ENCODE results near the gene LTC4S. TPM values are rescaled to one million over a fixed set of nuclear protein-coding genes. Genes with fewer than 3 reads are reported as not detected.
A peak's percentile ranks its signal among the peaks of the same experiment; 100 is the strongest.

The LTC4S gene
- total RNA-seq, 2 donors from 2014 or later: 5.3 to 5.4 TPM

- intact Hi-C loops (cut with DNase I): loop anchor here (10.0 kb wide), 1 partner anchor 102 kb away; the partner anchor contains the start of gene TBC1D9B
- no peak overlapping the region for H3K4me3 ChIP-seq
- H3K36me3 ChIP-seq: peaks cover 21% of the 10 kb centered on the region
- H3K27ac ChIP-seq: no peak overlapping the region
- no peaks in the 10 kb centered on the region for H3K27me3 ChIP-seq
- TF ChIP-seq CTCF (IDR thresholded peaks at IDR 0.05): no peak
- peak; percentile 26 for DNase-seq
- peak overlapping the region in 1 of 2 donors; percentile 21 for H3K9ac ChIP-seq (ENCODE audit: low read depth in 2 of 2, low read length in 2 of 2)
- no peaks in the 10 kb centered on the region for H3K9me3 ChIP-seq
- peaks cover 37% of the 10 kb centered on the region for H3K4me1 ChIP-seq
Measured at GRCh38 chr5:179802950-179803562, 9.3 kb downstream of the LTC4S start.

- H3K4me1 ChIP-seq: peaks cover 39% of the 10 kb centered on the region
- intact Hi-C loops (cut with DNase I): loop anchor here (10.0 kb wide), 1 partner anchor 101 kb away; the partner anchor contains the start of gene TBC1D9B
- peak overlapping the region; percentile 99 for H3K27ac ChIP-seq
- H3K9me3 ChIP-seq: no peaks in the 10 kb centered on the region
- peak overlapping the region; percentile 5 for H3K4me3 ChIP-seq
- H3K36me3 ChIP-seq: peaks cover 13% of the 10 kb centered on the region
- no peak for TF ChIP-seq CTCF (IDR thresholded peaks at IDR 0.05)
- H3K9ac ChIP-seq (ENCODE audit: low read depth in 2 of 2, low read length in 2 of 2): peak overlapping the region; percentile 27 to 96
- H3K27me3 ChIP-seq: no peaks in the 10 kb centered on the region
- peak; percentile 33 for DNase-seq
Measured at GRCh38 chr5:179803651-179804554, 10.1 kb downstream of the LTC4S start.

GRCh38 chr5:179804555-179804947 is 10.8 kb downstream of the LTC4S start:
- Histone ChIP-seq H3K36me3 (peaks cover 10% of the 10 kb centered on the region), H3K4me3 (peak overlapping the region; percentile 84), H3K27me3 (no peaks in the 10 kb centered on the region), H3K9ac (ENCODE audit: low read depth in 2 of 2, low read length in 2 of 2) (peak overlapping the region; percentile 27 to 96), H3K27ac (peak overlapping the region; percentile 99), H3K9me3 (no peaks in the 10 kb centered on the region), H3K4me1 (peaks cover 39% of the 10 kb centered on the region)
- intact Hi-C loops (cut with DNase I): loop anchor here (10.0 kb wide), 1 partner anchor 100 kb away; the partner anchor contains the start of gene TBC1D9B
- TF ChIP-seq CTCF (IDR thresholded peaks at IDR 0.05): no peak
- DNase-seq: no peak

GRCh38 chr5:179805070-179805528 is 11.3 kb downstream of the LTC4S start:
- Histone ChIP-seq H3K27ac (peak overlapping the region; percentile 99), H3K9me3 (no peaks in the 10 kb centered on the region), H3K4me1 (peaks cover 39% of the 10 kb centered on the region), H3K4me3 (peak overlapping the region; percentile 84), H3K36me3 (peaks cover 8% of the 10 kb centered on the region), H3K9ac (ENCODE audit: low read depth in 2 of 2, low read length in 2 of 2) (peak overlapping the region; percentile 96), H3K27me3 (no peaks in the 10 kb centered on the region)
- TF ChIP-seq CTCF (IDR thresholded peaks at IDR 0.05): no peak
- peak; percentile 88 for DNase-seq
- intact Hi-C loops (cut with DNase I): loop anchor here (10.0 kb wide), 1 partner anchor 100 kb away; the partner anchor contains the start of gene TBC1D9B

GRCh38 chr5:179805529-179806249 is 11.9 kb downstream of the LTC4S start:
- H3K36me3 ChIP-seq: peaks cover 7% of the 10 kb centered on the region
- peak overlapping the region; percentile 99 for H3K27ac ChIP-seq
- peak overlapping the region; percentile 84 for H3K4me3 ChIP-seq
- intact Hi-C loops (cut with DNase I): loop anchor here (10.0 kb wide), 1 partner anchor 99 kb away; the partner anchor contains the start of gene TBC1D9B
- peaks cover 39% of the 10 kb centered on the region for H3K4me1 ChIP-seq
- peak; percentile 31 for DNase-seq
- no peaks in the 10 kb centered on the region for H3K9me3 ChIP-seq
- TF ChIP-seq CTCF (IDR thresholded peaks at IDR 0.05): no peak
- no peaks in the 10 kb centered on the region for H3K27me3 ChIP-seq
- H3K9ac ChIP-seq (ENCODE audit: low read depth in 2 of 2, low read length in 2 of 2): peak overlapping the region; percentile 96

Data from colonic mucosa (tissue), 4 donors.